ENCODE results near the gene EYA2.

GRCh38 chr20:46875059-46875458 is 19.6 kb upstream of the EYA2 start:
- TF ChIP-seq, protein P1, sequence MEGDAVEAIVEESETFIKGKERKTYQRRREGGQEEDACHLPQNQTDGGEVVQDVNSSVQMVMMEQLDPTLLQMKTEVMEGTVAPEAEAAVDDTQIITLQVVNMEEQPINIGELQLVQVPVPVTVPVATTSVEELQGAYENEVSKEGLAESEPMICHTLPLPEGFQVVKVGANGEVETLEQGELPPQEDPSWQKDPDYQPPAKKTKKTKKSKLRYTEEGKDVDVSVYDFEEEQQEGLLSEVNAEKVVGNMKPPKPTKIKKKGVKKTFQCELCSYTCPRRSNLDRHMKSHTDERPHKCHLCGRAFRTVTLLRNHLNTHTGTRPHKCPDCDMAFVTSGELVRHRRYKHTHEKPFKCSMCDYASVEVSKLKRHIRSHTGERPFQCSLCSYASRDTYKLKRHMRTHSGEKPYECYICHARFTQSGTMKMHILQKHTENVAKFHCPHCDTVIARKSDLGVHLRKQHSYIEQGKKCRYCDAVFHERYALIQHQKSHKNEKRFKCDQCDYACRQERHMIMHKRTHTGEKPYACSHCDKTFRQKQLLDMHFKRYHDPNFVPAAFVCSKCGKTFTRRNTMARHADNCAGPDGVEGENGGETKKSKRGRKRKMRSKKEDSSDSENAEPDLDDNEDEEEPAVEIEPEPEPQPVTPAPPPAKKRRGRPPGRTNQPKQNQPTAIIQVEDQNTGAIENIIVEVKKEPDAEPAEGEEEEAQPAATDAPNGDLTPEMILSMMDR (conservative IDR thresholded peaks at IDR 0.05), result no peak
- TF ChIP-seq ZFX (IDR thresholded peaks at IDR 0.05), result no peak

Measured in C4-2B (cell line).